Measurements from ENCODE around the gene ZBTB46. TPM values are rescaled to one million over a fixed set of nuclear protein-coding genes. Genes with fewer than 3 reads are reported as not detected.
"Not testable (repeated sequence)": the region's sequence is repeated elsewhere in the genome, so short reads cannot be mapped to it uniquely, and the experiment has no call there.

ZBTB46 gene
- polyA plus RNA-seq, 1 donor, result 18.1 TPM

GRCh38 chr20:63815615-63816253 lies 15.3 kb downstream of the ZBTB46 start:
- DNase-seq (ENCODE audit: low read depth), result no peak

DNA sequence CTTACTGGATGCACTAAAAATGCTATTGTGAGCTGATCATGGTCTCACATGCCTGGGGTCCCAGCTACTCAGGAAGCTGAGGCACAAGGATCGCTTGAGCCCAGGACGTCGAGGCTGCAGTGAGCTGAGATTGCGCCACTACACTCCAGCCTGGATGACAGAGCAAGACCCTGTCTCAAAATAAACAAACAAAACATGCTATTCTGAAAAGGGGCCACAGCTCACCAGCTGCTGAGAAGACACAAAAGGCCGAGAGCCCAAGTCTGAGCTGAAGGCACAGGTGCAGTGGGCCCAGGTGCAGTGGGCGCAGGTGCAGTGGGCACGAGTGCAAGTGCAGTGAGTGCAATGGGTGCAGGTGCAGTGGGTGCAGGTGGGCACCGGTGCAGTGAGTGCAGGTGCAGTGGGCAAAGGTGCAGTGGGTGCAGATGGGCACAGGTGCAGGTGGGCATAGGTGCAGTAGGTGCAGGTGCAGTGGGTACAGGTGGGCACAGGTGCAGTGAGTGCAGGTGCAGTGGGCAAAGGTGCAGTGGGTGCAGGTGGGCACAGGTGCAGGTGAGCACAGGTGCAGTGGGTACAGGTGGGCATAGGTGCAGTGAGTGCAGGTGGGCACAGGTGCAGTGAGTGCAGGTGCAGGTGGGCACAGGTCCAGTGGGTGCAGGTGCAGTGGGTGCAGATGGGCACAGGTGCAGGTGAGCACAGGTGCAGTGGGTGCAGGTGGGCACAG lies 16.0 kb downstream of the ZBTB46 start:
- no peak for DNase-seq (ENCODE audit: low read depth)

DNA sequence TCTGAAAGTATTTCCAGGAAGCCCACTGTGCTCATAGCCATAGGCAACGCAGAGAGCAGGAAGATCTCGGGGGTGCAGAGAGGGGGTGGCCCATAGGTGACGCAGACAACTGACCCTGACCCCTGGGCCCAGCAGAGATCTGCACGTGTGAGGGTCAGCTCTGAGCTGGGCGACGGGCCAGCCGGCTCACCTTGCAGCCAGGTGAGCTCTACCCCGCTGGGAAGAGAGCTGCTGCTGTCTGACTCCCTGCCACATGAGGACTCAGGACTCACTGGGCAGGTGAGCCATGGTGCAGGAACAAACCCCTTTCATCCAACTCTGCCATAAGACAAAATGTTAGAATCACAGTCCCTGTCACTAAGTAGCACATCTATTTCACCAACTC lies 19.6 kb downstream of the ZBTB46 start:
- DNase-seq (ENCODE audit: low read depth), result no peak

GRCh38 chr20:63810730-63811490 lies 20.2 kb downstream of the ZBTB46 start:
- no peak for DNase-seq (ENCODE audit: low read depth)

DNA sequence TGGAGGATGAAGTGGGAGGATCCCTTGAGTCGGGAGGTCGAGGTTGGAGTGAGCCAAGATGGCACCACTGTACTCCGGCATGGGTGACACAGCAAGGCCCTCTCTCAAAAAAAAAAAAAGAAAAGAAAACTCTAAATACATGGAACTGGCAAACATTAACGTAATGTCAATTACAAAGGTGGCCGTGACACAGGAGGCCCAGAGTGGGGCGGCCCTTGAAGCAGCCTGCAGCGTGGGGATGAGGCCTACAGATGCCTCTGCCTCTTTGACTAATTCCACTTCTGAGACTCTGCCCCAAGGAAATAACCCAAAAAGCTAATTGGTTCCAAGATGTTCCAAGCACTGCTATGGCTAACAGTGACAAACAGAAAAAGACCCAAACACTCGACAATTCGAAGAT lies 21.2 kb downstream of the ZBTB46 start:
- no peak for DNase-seq (ENCODE audit: low read depth)

DNA sequence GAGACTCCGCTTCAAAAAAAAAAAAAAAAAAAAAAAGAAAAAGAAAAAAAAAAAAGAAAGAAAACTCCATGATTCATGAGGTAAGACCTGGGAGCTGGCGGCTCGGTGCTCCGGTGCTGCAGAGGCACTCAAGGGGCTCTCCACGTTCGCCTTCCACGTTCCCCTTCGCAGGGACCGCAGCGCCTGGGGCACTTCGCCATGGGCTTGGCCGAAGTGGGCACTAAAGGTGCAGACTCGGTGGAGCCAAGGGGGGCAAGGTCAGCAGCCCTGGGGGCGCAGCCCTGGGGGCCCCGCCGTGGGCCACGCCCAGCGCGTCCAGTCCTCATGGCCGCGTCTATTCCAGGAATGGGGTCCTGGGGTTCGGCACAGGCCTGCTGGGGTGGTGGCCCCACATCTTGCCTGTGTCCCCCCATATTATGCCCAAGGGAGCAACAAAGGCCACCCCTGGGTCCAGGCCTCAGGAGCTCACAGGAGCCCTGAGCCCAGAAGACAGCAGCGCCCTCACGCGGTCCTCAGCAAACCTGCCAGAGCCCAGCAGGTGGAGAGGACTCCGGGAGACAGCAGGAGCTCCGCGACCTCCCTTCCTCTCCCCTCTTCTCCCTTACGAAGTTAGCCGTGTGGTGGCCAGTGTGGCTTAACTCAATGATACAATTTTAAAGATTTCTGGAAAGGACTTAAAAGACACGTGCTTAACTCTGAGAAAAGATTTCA lies 21.9 kb downstream of the ZBTB46 start:
- DNase-seq (ENCODE audit: low read depth), result no peak

DNA sequence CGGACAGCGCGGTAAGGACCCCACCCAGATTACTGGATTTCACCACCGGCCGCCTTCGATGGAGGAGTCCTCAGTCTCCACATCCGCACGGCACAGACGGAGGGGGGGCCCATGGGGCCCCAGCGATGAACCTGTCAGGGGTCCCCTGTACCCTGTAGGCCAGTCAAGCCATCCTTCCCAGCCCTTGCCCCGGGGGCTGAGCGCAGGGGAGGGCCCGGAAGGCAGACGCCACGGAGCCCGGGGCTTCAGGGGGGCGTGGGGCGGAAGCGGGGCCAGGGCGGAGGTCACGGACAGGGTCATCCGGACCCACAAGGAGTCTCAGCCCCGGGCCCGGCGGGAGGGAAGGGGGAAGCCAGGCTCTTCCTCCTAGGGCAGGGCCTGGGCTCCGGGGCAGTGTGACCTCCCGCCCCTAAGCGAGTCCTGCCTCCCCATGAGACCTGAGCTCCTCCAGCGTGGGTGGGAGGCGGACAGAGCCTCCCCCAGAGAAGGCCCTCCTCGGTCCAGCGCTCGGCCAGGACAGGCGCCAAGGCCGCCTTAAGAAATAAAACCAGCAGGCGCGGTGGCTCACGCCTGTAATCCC lies 22.8 kb downstream of the ZBTB46 start:
- DNase-seq (ENCODE audit: low read depth), result no peak

- DNase-seq (ENCODE audit: low read depth), result no peak
These were observed 23.4 kb downstream of the ZBTB46 start for GRCh38 chr20:63807654-63808053.

- no peak for DNase-seq (ENCODE audit: low read depth)
These were observed 26.8 kb downstream of the ZBTB46 start for GRCh38 chr20:63804308-63804636.

GRCh38 chr20:63802469-63803240 lies 28.4 kb downstream of the ZBTB46 start:
- DNase-seq (ENCODE audit: low read depth), result no peak

GRCh38 chr20:63801174-63801573 lies 29.9 kb downstream of the ZBTB46 start:
- DNase-seq (ENCODE audit: low read depth), result not testable (repeated sequence)

DNA sequence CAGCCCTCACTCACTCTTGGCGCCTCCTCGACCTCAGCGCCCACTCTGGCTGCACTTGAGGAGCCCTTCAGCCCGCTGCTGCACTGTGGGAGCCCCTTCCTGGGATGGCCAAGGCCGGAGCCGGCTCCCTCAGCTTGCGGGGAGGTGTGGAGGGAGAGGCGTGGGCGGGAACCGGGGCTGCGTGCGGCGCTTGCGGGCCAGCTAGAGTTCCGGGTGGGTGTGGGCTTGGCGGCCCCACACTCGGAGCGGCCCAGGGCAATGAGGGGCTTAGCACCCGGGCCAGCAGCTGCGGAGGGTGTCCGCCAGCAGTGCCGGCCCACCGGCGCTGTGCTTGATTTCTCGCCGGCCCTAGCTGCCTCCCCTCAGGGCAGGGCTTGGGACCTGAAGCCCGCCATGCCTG lies 30.7 kb downstream of the ZBTB46 start:
- DNase-seq (ENCODE audit: low read depth), result not testable (repeated sequence)

DNA sequence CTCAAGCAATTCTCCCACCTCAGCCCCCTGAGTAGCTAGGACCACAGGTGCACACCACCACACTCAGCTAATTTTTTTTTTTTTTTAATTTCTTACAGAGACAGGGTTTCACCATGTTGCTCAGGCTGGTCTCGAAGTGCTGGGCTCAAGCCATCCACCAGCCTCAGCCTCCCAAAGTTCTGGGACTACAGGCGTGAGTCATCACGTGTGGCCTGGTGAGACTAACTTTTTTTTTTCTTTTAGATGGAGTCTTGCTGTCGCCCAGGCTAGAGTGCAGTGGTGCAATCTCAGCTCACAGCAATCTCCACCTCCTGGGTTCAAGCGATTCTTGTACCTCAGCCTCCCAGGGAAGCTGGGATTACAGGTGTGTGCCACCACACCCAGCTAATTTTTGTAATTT lies 31.9 kb downstream of the ZBTB46 start:
- not testable (repeated sequence) for DNase-seq (ENCODE audit: low read depth)

DNA sequence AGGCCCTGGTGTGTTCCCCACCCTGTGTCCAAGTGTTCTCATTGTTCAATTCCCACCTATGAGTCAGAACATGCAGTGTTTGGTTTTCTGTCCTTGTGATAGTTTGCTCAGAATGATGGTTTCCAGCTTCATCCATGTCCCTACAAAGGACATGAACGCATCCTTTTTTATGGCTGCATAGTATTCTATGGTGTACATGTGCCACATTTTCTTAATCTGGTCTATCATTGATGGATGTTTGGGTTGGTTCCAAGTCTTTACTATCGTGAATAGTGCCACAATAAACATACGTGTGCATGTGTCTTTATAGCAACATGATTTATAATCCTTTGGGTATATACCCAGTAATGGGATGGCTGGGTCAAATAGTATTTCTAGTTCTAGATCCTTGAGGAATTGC lies 33.9 kb downstream of the ZBTB46 start:
- not testable (repeated sequence) for DNase-seq (ENCODE audit: low read depth)

DNA sequence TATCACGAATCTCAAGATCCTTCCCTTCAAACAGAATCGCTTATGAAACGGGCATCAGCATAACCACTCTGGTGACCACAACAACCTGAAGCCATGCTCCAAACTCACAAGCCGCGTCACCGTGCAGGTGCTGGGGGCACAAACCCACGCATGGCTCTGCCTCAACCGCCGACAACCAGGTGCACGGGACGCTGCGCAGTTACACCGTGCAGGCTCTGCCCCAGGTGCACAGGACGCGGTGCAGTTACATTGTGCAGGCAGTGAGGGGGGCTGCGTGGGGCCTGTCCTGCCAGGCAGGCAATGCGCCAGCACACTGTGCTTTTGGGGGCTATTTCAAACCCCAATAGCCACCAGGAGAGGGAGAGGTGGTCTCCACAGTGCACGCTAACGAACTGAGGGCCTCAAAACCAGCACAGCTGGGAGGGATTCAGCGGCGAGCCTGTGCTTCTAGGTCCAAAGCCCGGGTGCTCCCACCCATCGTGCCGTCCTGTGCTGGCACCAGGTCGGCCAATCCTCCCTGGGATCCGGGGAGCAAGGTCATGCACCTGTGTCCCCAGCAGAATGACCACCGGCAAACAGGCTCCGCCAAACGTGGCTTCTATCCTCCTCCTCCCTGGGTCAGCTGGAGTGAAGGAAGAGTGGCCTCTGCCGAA lies 35.8 kb downstream of the ZBTB46 start:
- no peak for DNase-seq (ENCODE audit: low read depth)

DNA sequence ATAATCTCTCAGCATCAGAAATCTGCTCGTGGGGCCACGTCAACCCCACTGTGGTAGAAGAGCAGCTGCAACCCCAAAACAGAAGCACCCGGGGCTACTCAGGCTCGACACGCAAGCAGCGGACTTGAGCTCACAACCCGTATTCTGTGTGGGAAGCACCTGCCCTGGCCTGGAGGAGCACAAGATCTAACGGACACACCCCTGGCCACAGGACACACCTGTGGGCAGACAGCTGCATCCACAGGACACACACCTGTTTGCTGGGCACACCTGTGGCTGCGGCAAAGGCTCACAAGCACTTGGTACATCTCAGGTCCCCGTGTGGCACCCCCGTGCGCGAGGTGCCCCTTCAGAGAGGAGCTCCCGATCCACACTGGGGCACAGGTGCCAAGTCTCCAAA lies 36.5 kb downstream of the ZBTB46 start:
- DNase-seq (ENCODE audit: low read depth), result no peak

GRCh38 chr20:63792866-63793265 lies 38.2 kb downstream of the ZBTB46 start:
- DNase-seq (ENCODE audit: low read depth), result no peak

DNA sequence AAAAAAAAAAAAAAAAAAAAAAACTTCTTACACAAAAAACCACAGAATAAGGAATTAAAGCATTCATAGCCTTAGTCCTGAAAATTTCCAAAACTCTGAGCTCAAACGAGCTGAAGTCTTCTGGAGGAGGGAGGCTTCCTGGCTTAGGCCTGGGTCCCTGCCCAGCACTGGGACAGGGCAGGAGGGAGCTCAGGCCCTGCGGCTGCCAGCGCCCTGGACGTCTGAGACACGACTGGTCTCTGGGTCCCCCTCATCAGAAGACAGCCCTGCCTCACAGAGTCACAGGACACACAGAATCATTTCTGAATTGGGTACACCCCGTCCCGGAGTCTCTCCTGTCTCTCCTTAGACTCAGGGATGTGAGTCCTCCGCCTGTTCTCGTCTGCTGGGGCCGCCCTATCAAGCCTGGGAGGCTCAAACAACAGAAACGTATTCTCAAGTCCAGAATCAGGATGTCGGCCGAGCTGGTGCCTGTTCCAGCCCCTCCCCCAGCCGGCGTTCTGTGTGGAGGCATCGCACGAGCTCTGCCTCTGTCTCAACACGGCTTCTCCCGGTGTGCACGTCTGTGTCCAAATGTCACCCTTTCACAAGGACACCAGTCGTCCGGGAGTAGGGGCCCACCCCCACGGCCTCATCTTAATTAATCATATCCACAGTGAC lies 39.4 kb downstream of the ZBTB46 start:
- DNase-seq (ENCODE audit: low read depth), result no peak

DNA sequence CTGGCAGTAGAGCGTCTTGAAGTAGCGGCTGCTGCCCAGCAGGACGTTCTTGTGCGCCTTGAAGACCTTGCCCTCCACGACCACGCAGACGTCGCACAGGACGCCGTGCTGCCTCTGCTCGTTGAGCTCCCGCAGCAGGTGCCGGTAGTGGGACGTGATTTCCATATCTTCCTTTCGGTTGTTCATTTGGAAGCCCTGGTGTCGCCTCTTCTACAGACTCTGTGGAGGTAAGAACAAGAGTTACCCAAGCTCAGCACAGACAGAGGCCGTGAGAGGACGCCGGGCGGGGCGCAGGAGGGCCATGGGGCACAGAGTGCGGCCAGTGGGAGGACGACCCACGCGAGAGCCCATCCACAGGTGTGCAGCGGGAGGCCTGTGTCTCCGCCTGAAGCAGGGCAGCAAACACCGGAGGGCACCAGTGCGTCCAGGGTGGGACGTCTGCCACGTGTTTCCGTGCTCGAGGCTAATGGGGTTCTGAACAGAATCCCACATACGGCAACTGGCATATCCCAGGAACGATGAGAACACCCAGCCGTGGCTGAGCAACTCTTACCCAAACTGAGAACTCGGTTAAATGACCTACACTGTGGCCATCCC lies 40.4 kb downstream of the ZBTB46 start:
- no peak for DNase-seq (ENCODE audit: low read depth)
